WTC11 (cell line): ENCODE results near the gene PNPT1. TPM values are rescaled to one million over a fixed set of nuclear protein-coding genes. Genes with fewer than 3 reads are reported as not detected.
"Not testable (repeated sequence)": the region's sequence is repeated elsewhere in the genome, so short reads cannot be mapped to it uniquely, and the experiment has no call there.

Experiments
- ATAC-seq: fragments of 200-7000 bp; cut with Tn5 transposase; 2 replicates; pipeline ENCODE4 v1.10.0; 2021; ENCODE audit warnings: mild to moderate bottlenecking, moderate library complexity
- CTCF ChIA-PET: fragments of 300-600 bp; sonication (Branson Sonifier 250); formaldehyde crosslinking; loops from one replicate; lab custom pipeline; 2021; ENCODE audit warnings: antibody characterized with exemption; lab: Charles Lee
- POLR2A ChIA-PET: fragments of 350-600 bp; sonication (Branson Sonifier 250); formaldehyde crosslinking; loops from one replicate; lab custom pipeline; 2021; ENCODE audit warnings: antibody characterized with exemption; lab: Charles Lee
- DNase-seq: peaks from one replicate; pipeline ENCODE4 v3.0.0; 2021; ENCODE audit warnings: low spot score
- H3K27ac Mint-ChIP-seq: 2 replicates; pipeline ENCODE4 v1.8.0; 2021; ENCODE audit warnings: mixed read lengths
- H3K27me3 Mint-ChIP-seq: 2 replicates; pipeline ENCODE4 v1.8.0; 2021; ENCODE audit warnings: low read depth, mild to moderate bottlenecking, moderate library complexity, mixed read lengths
- H3K36me3 Mint-ChIP-seq: 2 replicates; pipeline ENCODE4 v1.8.0; 2021; ENCODE audit warnings: mixed read lengths
- H3K4me1 Mint-ChIP-seq: 2 replicates; pipeline ENCODE4 v1.8.0; 2022; ENCODE audit warnings: mixed read lengths
- H3K4me3 Mint-ChIP-seq: 2 replicates; pipeline ENCODE4 v1.8.0; 2021; ENCODE audit warnings: mild to moderate bottlenecking, moderate library complexity, mixed read lengths
- H3K9me3 Mint-ChIP-seq: 2 replicates; pipeline ENCODE4 v1.8.0; 2021; ENCODE audit warnings: mixed read lengths
- ATF1 ChIP-seq: sonication (generic); formaldehyde crosslinking; IDR thresholded peaks from 2 replicates; pipeline ENCODE4 v1.8.1; 2023; ENCODE audit warnings: mild to moderate bottlenecking, moderate library complexity, missing genetic modification reagents
- E2F4 ChIP-seq: sonication (generic); formaldehyde crosslinking; IDR thresholded peaks from 2 replicates; pipeline ENCODE4 v1.8.1; 2022; ENCODE audit warnings: low read depth, mild to moderate bottlenecking, moderate library complexity, missing genetic modification reagents, borderline replicate concordance
- FOXP1 ChIP-seq: sonication (generic); formaldehyde crosslinking; IDR thresholded peaks from 2 replicates; pipeline ENCODE4 v1.8.0; 2022; ENCODE audit warnings: missing genetic modification reagents, mild to moderate bottlenecking, moderate library complexity, borderline replicate concordance
- GABPB1 ChIP-seq: sonication (generic); formaldehyde crosslinking; IDR thresholded peaks from 2 replicates; pipeline ENCODE4 v1.8.1; 2023; ENCODE audit warnings: mild to moderate bottlenecking, missing genetic modification reagents
- JAZF1 ChIP-seq: fragments of 250-450 bp; sonication (Bioruptor Pico); IDR thresholded peaks from 2 replicates; pipeline ENCODE4 v1.9.0; 2021; ENCODE audit warnings: moderate library complexity, mild to moderate bottlenecking, inconsistent platforms
- MXD4 ChIP-seq: fragments of 250-450 bp; sonication (Bioruptor Pico); IDR thresholded peaks from 2 replicates; pipeline ENCODE4 v1.8.0; 2021; ENCODE audit warnings: mild to moderate bottlenecking, moderate library complexity, borderline replicate concordance
- MYBL2 ChIP-seq: sonication (generic); formaldehyde crosslinking; IDR thresholded peaks from 2 replicates; pipeline ENCODE4 v1.8.1; 2023; ENCODE audit warnings: mild to moderate bottlenecking, moderate library complexity, missing genetic modification reagents
- NFE2L1 ChIP-seq: sonication (generic); formaldehyde crosslinking; IDR thresholded peaks from 2 replicates; pipeline ENCODE4 v1.8.1; 2023; ENCODE audit warnings: missing genetic modification reagents
- NFYB ChIP-seq: sonication (generic); formaldehyde crosslinking; conservative IDR thresholded peaks from 2 replicates; pipeline ENCODE4 v1.8.0; 2022; ENCODE audit warnings: low read depth, missing genetic modification reagents
- NR3C1 ChIP-seq: sonication (generic); formaldehyde crosslinking; conservative IDR thresholded peaks from 2 replicates; pipeline ENCODE4 v1.8.1; 2023; ENCODE audit warnings: low read depth, mild to moderate bottlenecking, missing genetic modification reagents
- OVOL2 ChIP-seq: fragments of 250-450 bp; sonication (Bioruptor Pico); IDR thresholded peaks from 2 replicates; pipeline ENCODE4 v1.9.0; 2021; ENCODE audit warnings: mild to moderate bottlenecking, borderline replicate concordance
- RELA ChIP-seq: sonication (generic); formaldehyde crosslinking; IDR thresholded peaks from 2 replicates; pipeline ENCODE4 v1.8.1; 2022; ENCODE audit warnings: missing genetic modification reagents, mild to moderate bottlenecking, borderline replicate concordance
- SOX15 ChIP-seq: fragments of 250-450 bp; sonication (Bioruptor Pico); IDR thresholded peaks from 2 replicates; pipeline ENCODE4 v1.9.0; 2021; ENCODE audit warnings: mild to moderate bottlenecking
- ZNF263 ChIP-seq: sonication (generic); formaldehyde crosslinking; IDR thresholded peaks from 2 replicates; pipeline ENCODE4 v1.8.1; 2022; ENCODE audit warnings: low read depth, mild to moderate bottlenecking, moderate library complexity, missing genetic modification reagents
- ZNF416 ChIP-seq: fragments of 250-450 bp; sonication (Bioruptor Pico); IDR thresholded peaks from 2 replicates; pipeline ENCODE4 v1.9.0; 2021; ENCODE audit warnings: mild to moderate bottlenecking, inconsistent platforms
- total RNA-seq: library from RNA; stranded (reverse); gene quantifications from 3 replicates; pipeline ENCODE4 v1.2.3, GENCODE V29; 2021
- TF ChIP-seq, protein P1 (sequence below): sonication (generic); formaldehyde crosslinking; IDR thresholded peaks from 2 replicates; pipeline ENCODE4 v1.8.1; 2023; ENCODE audit warnings: mild to moderate bottlenecking, missing genetic modification reagents
- TF ChIP-seq, protein P2 (sequence below): sonication (generic); formaldehyde crosslinking; IDR thresholded peaks from 2 replicates; pipeline ENCODE4 v1.8.0; 2022; ENCODE audit warnings: missing genetic modification reagents
- TF ChIP-seq, protein P3 (sequence below): sonication (generic); formaldehyde crosslinking; IDR thresholded peaks from 2 replicates; pipeline ENCODE4 v1.8.0; 2023; ENCODE audit warnings: missing genetic modification reagents, mild to moderate bottlenecking, borderline replicate concordance
- TF ChIP-seq, protein P4 (sequence below): sonication (generic); formaldehyde crosslinking; conservative IDR thresholded peaks from 2 replicates; pipeline ENCODE4 v1.8.1; 2022; ENCODE audit warnings: mild to moderate bottlenecking, missing genetic modification reagents
- TF ChIP-seq, protein P5 (sequence below): sonication (generic); formaldehyde crosslinking; IDR thresholded peaks from 2 replicates; pipeline ENCODE4 v1.8.0; 2022; ENCODE audit warnings: mild to moderate bottlenecking, missing genetic modification reagents

The PNPT1 gene
- total RNA-seq, 1 experiment from 2014 or later: 44.9 TPM

GRCh38 chr2:55598056-55598795 is 95.4 kb downstream of the PNPT1 start:
- POLR2A ChIA-PET: no interaction called here
- H3K36me3 Mint-ChIP-seq: peaks cover 25% of the 10 kb centered on the region
- H3K4me1 Mint-ChIP-seq: no peaks in the 10 kb centered on the region
- TF ChIP-seq, protein P1, sequence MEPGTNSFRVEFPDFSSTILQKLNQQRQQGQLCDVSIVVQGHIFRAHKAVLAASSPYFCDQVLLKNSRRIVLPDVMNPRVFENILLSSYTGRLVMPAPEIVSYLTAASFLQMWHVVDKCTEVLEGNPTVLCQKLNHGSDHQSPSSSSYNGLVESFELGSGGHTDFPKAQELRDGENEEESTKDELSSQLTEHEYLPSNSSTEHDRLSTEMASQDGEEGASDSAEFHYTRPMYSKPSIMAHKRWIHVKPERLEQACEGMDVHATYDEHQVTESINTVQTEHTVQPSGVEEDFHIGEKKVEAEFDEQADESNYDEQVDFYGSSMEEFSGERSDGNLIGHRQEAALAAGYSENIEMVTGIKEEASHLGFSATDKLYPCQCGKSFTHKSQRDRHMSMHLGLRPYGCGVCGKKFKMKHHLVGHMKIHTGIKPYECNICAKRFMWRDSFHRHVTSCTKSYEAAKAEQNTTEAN (CRISPR knock-in tag): no peak
- no peak for TF ChIP-seq RELA (CRISPR knock-in tag)
- TF ChIP-seq MYBL2 (CRISPR knock-in tag): no peak
- no peak for TF ChIP-seq SOX15
- TF ChIP-seq, protein P2, sequence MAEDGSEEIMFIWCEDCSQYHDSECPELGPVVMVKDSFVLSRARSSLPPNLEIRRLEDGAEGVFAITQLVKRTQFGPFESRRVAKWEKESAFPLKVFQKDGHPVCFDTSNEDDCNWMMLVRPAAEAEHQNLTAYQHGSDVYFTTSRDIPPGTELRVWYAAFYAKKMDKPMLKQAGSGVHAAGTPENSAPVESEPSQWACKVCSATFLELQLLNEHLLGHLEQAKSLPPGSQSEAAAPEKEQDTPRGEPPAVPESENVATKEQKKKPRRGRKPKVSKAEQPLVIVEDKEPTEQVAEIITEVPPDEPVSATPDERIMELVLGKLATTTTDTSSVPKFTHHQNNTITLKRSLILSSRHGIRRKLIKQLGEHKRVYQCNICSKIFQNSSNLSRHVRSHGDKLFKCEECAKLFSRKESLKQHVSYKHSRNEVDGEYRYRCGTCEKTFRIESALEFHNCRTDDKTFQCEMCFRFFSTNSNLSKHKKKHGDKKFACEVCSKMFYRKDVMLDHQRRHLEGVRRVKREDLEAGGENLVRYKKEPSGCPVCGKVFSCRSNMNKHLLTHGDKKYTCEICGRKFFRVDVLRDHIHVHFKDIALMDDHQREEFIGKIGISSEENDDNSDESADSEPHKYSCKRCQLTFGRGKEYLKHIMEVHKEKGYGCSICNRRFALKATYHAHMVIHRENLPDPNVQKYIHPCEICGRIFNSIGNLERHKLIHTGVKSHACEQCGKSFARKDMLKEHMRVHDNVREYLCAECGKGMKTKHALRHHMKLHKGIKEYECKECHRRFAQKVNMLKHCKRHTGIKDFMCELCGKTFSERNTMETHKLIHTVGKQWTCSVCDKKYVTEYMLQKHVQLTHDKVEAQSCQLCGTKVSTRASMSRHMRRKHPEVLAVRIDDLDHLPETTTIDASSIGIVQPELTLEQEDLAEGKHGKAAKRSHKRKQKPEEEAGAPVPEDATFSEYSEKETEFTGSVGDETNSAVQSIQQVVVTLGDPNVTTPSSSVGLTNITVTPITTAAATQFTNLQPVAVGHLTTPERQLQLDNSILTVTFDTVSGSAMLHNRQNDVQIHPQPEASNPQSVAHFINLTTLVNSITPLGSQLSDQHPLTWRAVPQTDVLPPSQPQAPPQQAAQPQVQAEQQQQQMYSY (CRISPR knock-in tag): no peak
- TF ChIP-seq ZNF416 (CRISPR knock-in tag): no peak
- TF ChIP-seq OVOL2: no peak
- TF ChIP-seq MXD4 (CRISPR knock-in tag): no peak
- TF ChIP-seq ATF1 (CRISPR knock-in tag): no peak
- no peak for TF ChIP-seq NR3C1
- TF ChIP-seq NFE2L1 (CRISPR knock-in tag): no peak
- TF ChIP-seq, all 79 proteins: peak for 0
- no peak for DNase-seq
- no peaks in the 10 kb centered on the region for H3K27me3 Mint-ChIP-seq
- CTCF ChIA-PET: no interaction called here
- no peak overlapping the region for H3K27ac Mint-ChIP-seq
- no peaks in the 10 kb centered on the region for H3K9me3 Mint-ChIP-seq
- ATAC-seq: no peak
- H3K4me3 Mint-ChIP-seq: no peak overlapping the region

DNA sequence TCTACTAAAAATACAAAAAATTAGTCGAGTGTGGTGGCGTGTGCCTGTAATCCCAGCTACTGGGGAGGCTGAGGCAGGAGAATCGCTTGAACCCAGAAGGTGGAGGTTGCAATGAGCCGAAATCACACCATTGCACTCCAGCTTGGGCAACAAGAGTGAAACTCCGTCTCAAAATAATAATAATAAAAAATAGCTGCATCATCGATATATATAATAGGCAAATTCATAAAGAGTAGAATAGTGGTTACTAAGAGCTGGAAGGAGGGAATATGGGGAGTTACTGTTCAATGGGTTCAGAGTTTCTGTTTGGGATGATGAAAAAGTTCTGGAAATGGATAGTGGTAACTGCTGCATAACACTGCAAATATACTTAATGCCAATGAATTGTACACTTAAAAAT is 96.8 kb downstream of the PNPT1 start:
- H3K27me3 Mint-ChIP-seq, POLR2A ChIA-PET, DNase-seq, H3K27ac Mint-ChIP-seq, H3K4me1 Mint-ChIP-seq, CTCF ChIA-PET, ATAC-seq, H3K4me3 Mint-ChIP-seq, H3K9me3 Mint-ChIP-seq: not testable (repeated sequence)
- H3K36me3 Mint-ChIP-seq: peaks cover 11% of the 10 kb centered on the region

GRCh38 chr2:55595536-55595935 is 98.1 kb downstream of the PNPT1 start:
- POLR2A ChIA-PET: no interaction called here
- H3K36me3 Mint-ChIP-seq: peaks cover 9% of the 10 kb centered on the region
- CTCF ChIA-PET: no interaction called here
- no peak overlapping the region for H3K27ac Mint-ChIP-seq
- DNase-seq (no peak), ATAC-seq (no peak)
- no peaks in the 10 kb centered on the region for H3K9me3 Mint-ChIP-seq
- no peaks in the 10 kb centered on the region for H3K4me1 Mint-ChIP-seq
- H3K27me3 Mint-ChIP-seq: no peaks in the 10 kb centered on the region
- no peak overlapping the region for H3K4me3 Mint-ChIP-seq
- TF ChIP-seq, protein P3, sequence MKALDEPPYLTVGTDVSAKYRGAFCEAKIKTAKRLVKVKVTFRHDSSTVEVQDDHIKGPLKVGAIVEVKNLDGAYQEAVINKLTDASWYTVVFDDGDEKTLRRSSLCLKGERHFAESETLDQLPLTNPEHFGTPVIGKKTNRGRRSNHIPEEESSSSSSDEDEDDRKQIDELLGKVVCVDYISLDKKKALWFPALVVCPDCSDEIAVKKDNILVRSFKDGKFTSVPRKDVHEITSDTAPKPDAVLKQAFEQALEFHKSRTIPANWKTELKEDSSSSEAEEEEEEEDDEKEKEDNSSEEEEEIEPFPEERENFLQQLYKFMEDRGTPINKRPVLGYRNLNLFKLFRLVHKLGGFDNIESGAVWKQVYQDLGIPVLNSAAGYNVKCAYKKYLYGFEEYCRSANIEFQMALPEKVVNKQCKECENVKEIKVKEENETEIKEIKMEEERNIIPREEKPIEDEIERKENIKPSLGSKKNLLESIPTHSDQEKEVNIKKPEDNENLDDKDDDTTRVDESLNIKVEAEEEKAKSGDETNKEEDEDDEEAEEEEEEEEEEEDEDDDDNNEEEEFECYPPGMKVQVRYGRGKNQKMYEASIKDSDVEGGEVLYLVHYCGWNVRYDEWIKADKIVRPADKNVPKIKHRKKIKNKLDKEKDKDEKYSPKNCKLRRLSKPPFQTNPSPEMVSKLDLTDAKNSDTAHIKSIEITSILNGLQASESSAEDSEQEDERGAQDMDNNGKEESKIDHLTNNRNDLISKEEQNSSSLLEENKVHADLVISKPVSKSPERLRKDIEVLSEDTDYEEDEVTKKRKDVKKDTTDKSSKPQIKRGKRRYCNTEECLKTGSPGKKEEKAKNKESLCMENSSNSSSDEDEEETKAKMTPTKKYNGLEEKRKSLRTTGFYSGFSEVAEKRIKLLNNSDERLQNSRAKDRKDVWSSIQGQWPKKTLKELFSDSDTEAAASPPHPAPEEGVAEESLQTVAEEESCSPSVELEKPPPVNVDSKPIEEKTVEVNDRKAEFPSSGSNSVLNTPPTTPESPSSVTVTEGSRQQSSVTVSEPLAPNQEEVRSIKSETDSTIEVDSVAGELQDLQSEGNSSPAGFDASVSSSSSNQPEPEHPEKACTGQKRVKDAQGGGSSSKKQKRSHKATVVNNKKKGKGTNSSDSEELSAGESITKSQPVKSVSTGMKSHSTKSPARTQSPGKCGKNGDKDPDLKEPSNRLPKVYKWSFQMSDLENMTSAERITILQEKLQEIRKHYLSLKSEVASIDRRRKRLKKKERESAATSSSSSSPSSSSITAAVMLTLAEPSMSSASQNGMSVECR (CRISPR knock-in tag): no peak
- no peak for TF ChIP-seq GABPB1
- TF ChIP-seq, protein P4, sequence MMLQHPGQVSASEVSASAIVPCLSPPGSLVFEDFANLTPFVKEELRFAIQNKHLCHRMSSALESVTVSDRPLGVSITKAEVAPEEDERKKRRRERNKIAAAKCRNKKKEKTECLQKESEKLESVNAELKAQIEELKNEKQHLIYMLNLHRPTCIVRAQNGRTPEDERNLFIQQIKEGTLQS (CRISPR knock-in tag): no peak
- no peak for TF ChIP-seq FOXP1 (CRISPR knock-in tag)
- no peak for TF ChIP-seq NFYB (CRISPR knock-in tag)
- TF ChIP-seq ZNF263 (CRISPR knock-in tag): no peak
- TF ChIP-seq, protein P5, sequence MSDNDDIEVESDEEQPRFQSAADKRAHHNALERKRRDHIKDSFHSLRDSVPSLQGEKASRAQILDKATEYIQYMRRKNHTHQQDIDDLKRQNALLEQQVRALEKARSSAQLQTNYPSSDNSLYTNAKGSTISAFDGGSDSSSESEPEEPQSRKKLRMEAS (CRISPR knock-in tag): no peak
- TF ChIP-seq E2F4 (CRISPR knock-in tag): no peak
- TF ChIP-seq JAZF1 (CRISPR knock-in tag): no peak
- no peak for TF ChIP-seq MYBL2 (CRISPR knock-in tag)
